HG03060 (cell line): ENCODE measurements around the gene RTN1.

Experiments used
- ATAC-seq: cut with Tn5 transposase; IDR thresholded peaks from one replicate; pipeline ENCODE4 v1.9.1; 2021; ENCODE audit warnings: low read depth, moderate number of reproducible peaks; ENCODE audit not compliant: unreplicated experiment

RTN1 gene

GRCh38 chr14:59850458-59850857, 20.1 kb downstream of the RTN1 start:
- no peak for ATAC-seq

- no peak for ATAC-seq
Observed at GRCh38 chr14:59849411-59850130, 21.0 kb downstream of the RTN1 start.

- ATAC-seq = no peak
Observed at GRCh38 chr14:59848671-59849070, 21.9 kb downstream of the RTN1 start.

- ATAC-seq = no peak
Observed at GRCh38 chr14:59847711-59848110, 22.9 kb downstream of the RTN1 start.

- no peak for ATAC-seq
Observed at GRCh38 chr14:59846595-59846994, 24.0 kb downstream of the RTN1 start.

GRCh38 chr14:59845245-59845644, 25.3 kb downstream of the RTN1 start:
- ATAC-seq = no peak

- no peak for ATAC-seq
Observed at GRCh38 chr14:59844186-59844812, 26.3 kb downstream of the RTN1 start.

GRCh38 chr14:59836116-59836515, 34.5 kb downstream of the RTN1 start:
- no peak for ATAC-seq

- no peak for ATAC-seq
Observed at GRCh38 chr14:59832653-59833294, 37.8 kb downstream of the RTN1 start.

- no peak for ATAC-seq
Observed at GRCh38 chr14:59831121-59831730, 39.4 kb downstream of the RTN1 start.

GRCh38 chr14:59830338-59830734, 40.2 kb downstream of the RTN1 start:
- no peak for ATAC-seq

- no peak for ATAC-seq
Observed at GRCh38 chr14:59829469-59830337, 40.9 kb downstream of the RTN1 start.

- ATAC-seq = no peak
Observed at GRCh38 chr14:59828276-59828675, 42.3 kb downstream of the RTN1 start.

- no peak for ATAC-seq
Observed at GRCh38 chr14:59827401-59827800, 43.2 kb downstream of the RTN1 start.

- ATAC-seq = no peak
Observed at GRCh38 chr14:59826150-59826549, 44.4 kb downstream of the RTN1 start.

- no peak for ATAC-seq
Observed at GRCh38 chr14:59823179-59823578, 47.4 kb downstream of the RTN1 start.

- ATAC-seq = no peak
Observed at GRCh38 chr14:59819446-59820088, 51.0 kb downstream of the RTN1 start.

GRCh38 chr14:59816941-59817340, 53.6 kb downstream of the RTN1 start:
- ATAC-seq = no peak

- no peak for ATAC-seq
Observed at GRCh38 chr14:59814988-59815387, 55.6 kb downstream of the RTN1 start.

- no peak for ATAC-seq
Observed at GRCh38 chr14:59811815-59812214, 58.8 kb downstream of the RTN1 start.
